H1 (cell line): Measurements from ENCODE around the gene MPST. TPM values are rescaled to one million over a fixed set of nuclear protein-coding genes. Genes with fewer than 3 reads are reported as not detected.

ENCODE experiments used
- CTCF ChIA-PET: fragments of 300-600 bp; sonication (Branson Sonifier 250); formaldehyde crosslinking; loops from one replicate; lab custom pipeline; 2021; ENCODE audit not compliant: partially characterized antibody; lab: Charles Lee
- POLR2A ChIA-PET: fragments of 300-600 bp; sonication (Branson Sonifier 250); formaldehyde crosslinking; loops from one replicate; lab custom pipeline; 2021; ENCODE audit warnings: inconsistent platforms; ENCODE audit not compliant: partially characterized antibody; lab: Charles Lee
- DNase-seq, 2 experiments: peaks; one replicate each; pipeline versions ENCODE4 v3.0.0 to v3.0.0-alpha.2; 2010 to 2022; ENCODE audit warnings: low spot score in 2 of 2, low read depth in 1 of 2, mixed read lengths in 1 of 2
- FAIRE-seq: peaks from 2 replicates; lab custom pipeline; 2011; peaks lifted over from hg19 to GRCh38; lab: Jason Lieb, UNC
- H2AFZ ChIP-seq: 2 replicates; pipeline ENCODE4 v1.8.1; 2012; ENCODE audit warnings: low read length, inconsistent platforms
- H2AK5ac ChIP-seq: 2 replicates; pipeline ENCODE4 v1.6.1; 2013; ENCODE audit warnings: low read depth, low read length
- H2BK120ac ChIP-seq: replicated peaks from 2 replicates; pipeline ENCODE3; 2013; ENCODE audit warnings: low read depth, low read length, inconsistent platforms
- H2BK12ac ChIP-seq: 2 replicates; pipeline ENCODE4 v1.6.1; 2013; ENCODE audit warnings: low read depth, low read length
- H2BK15ac ChIP-seq: 2 replicates; pipeline ENCODE4 v1.6.1; 2013; ENCODE audit warnings: low read length
- H2BK20ac ChIP-seq: 2 replicates; pipeline ENCODE4 v1.6.1; 2013; ENCODE audit warnings: low read length
- H2BK5ac ChIP-seq: 2 replicates; pipeline ENCODE4 v1.6.1; 2013; ENCODE audit warnings: low read depth, low read length
- H3K14ac ChIP-seq: 2 replicates; pipeline ENCODE4 v1.6.1; 2013; ENCODE audit warnings: inconsistent platforms; ENCODE audit not compliant: insufficient read length
- H3K18ac ChIP-seq: 2 replicates; pipeline ENCODE4 v1.6.1; 2013; ENCODE audit warnings: low read length; ENCODE audit errors: extremely low read depth
- H3K23ac ChIP-seq: 2 replicates; pipeline ENCODE4 v1.6.1; 2013; ENCODE audit warnings: inconsistent platforms; ENCODE audit not compliant: insufficient read length
- H3K23me2 ChIP-seq: 2 replicates; pipeline ENCODE4 v1.6.1; 2013; ENCODE audit warnings: low read depth, low read length
- H3K27ac ChIP-seq: 2 replicates; pipeline ENCODE4 v1.6.1; 2011; ENCODE audit warnings: low read depth, low read length, inconsistent platforms
- H3K27me3 ChIP-seq, 4 experiments: replicated peaks in 1 of 4; 1 replicate in 1 of 4; 2 replicates in 3 of 4; pipeline versions ENCODE4 v1.6.1 to v1.8.1; 2011 to 2013; ENCODE audit warnings: low read length in 3 of 4, mild to moderate bottlenecking in 3 of 4, inconsistent platforms in 2 of 4, mixed read lengths in 2 of 4, moderate library complexity in 1 of 4; ENCODE audit not compliant: control insufficient read depth in 3 of 4, insufficient read depth in 3 of 4; ENCODE audit errors: extremely low read depth in 1 of 4
- H3K36me3 ChIP-seq, 4 experiments: 2 replicates each; pipeline versions ENCODE4 v1.6.1 to v1.8.1; 2011 to 2013; ENCODE audit warnings: mild to moderate bottlenecking in 4 of 4, low read length in 3 of 4, moderate library complexity in 2 of 4, control low read depth in 1 of 4, inconsistent platforms in 1 of 4; ENCODE audit not compliant: insufficient read depth in 4 of 4, control insufficient read depth in 2 of 4
- H3K4ac ChIP-seq: replicated peaks from 2 replicates; pipeline ENCODE3; 2013; ENCODE audit warnings: low read length, low read depth, mixed read lengths, inconsistent platforms; ENCODE audit not compliant: insufficient read length
- H3K4me1 ChIP-seq, 4 experiments: replicated peaks in 1 of 4; 1 replicate in 1 of 4; 2 replicates in 3 of 4; pipeline versions ENCODE4 v1.6.1 to v1.8.1; 2011 to 2013; ENCODE audit warnings: low read length in 3 of 4, inconsistent platforms in 2 of 4, mixed read lengths in 1 of 4; ENCODE audit not compliant: insufficient read depth in 4 of 4, control insufficient read depth in 3 of 4
- H3K4me2 ChIP-seq, 2 experiments: 2 replicates each; pipeline versions ENCODE4 v1.6.1 to v1.8.1; 2011 to 2013; ENCODE audit warnings: low read depth in 2 of 2, low read length in 2 of 2, control low read depth in 1 of 2, inconsistent platforms in 1 of 2, mild to moderate bottlenecking in 1 of 2; ENCODE audit not compliant: insufficient read depth in 1 of 2
- H3K4me3 ChIP-seq, 4 experiments: fragments of 200-600, 300-600 bp in 1 of 4; sonication (generic), shearing (Covaris generic), sonication (Bioruptor Twin) in 1 of 4; 2 replicates each; pipeline versions ENCODE4 v1.5.1 to v1.8.1; 2011 to 2016; ENCODE audit warnings: low read length in 4 of 4, low read depth in 3 of 4, control low read depth in 2 of 4, inconsistent platforms in 2 of 4, mild to moderate bottlenecking in 2 of 4, mixed read lengths in 1 of 4, moderate library complexity in 1 of 4; ENCODE audit not compliant: insufficient read depth in 2 of 4; ENCODE audit errors: extremely low read depth in 1 of 4
- H3K56ac ChIP-seq: replicated peaks from 2 replicates; pipeline ENCODE3; 2013; ENCODE audit warnings: low read depth, mild to moderate bottlenecking, mixed read lengths, low read length, inconsistent platforms; ENCODE audit not compliant: insufficient read length
- H3K79me1 ChIP-seq: 2 replicates; pipeline ENCODE4 v1.6.1; 2013; ENCODE audit warnings: low read depth, low read length, control low read depth
- H3K79me2 ChIP-seq, 2 experiments: 2 replicates each; pipeline versions ENCODE4 v1.6.1 to v1.8.1; 2012 to 2013; ENCODE audit warnings: low read length in 2 of 2, mild to moderate bottlenecking in 2 of 2, inconsistent platforms in 1 of 2; ENCODE audit not compliant: insufficient read depth in 2 of 2, control insufficient read depth in 1 of 2
- H3K9ac ChIP-seq, 4 experiments: replicated peaks in 1 of 4; 1 replicate in 1 of 4; 2 replicates in 3 of 4; pipeline versions ENCODE4 v1.6.1 to v1.8.1; 2011 to 2013; ENCODE audit warnings: low read depth in 3 of 4, low read length in 3 of 4, control low read depth in 2 of 4, mild to moderate bottlenecking in 2 of 4, moderate library complexity in 2 of 4, inconsistent platforms in 1 of 4; ENCODE audit errors: extremely low read depth in 1 of 4
- H3K9me3 ChIP-seq, 2 experiments: 2 replicates each; pipeline versions ENCODE4 v1.6.1 to v1.8.1; 2012 to 2013; ENCODE audit warnings: mild to moderate bottlenecking in 2 of 2, moderate library complexity in 2 of 2, control low read depth in 1 of 2, inconsistent platforms in 1 of 2, low read depth in 1 of 2, low read length in 1 of 2, mixed read lengths in 1 of 2; ENCODE audit not compliant: insufficient read depth in 2 of 2
- H4K20me1 ChIP-seq, 2 experiments: replicated peaks in 1 of 2; 2 replicates each; pipeline versions ENCODE3 to v1.8.1; 2011 to 2013; ENCODE audit warnings: inconsistent platforms in 2 of 2, low read length in 2 of 2, mild to moderate bottlenecking in 1 of 2; ENCODE audit not compliant: insufficient read depth in 2 of 2, control insufficient read depth in 1 of 2
- H4K5ac ChIP-seq: 2 replicates; pipeline ENCODE4 v1.6.1; 2013; ENCODE audit warnings: low read length, low read depth, mixed read lengths, inconsistent platforms; ENCODE audit not compliant: insufficient read length
- H4K8ac ChIP-seq: 2 replicates; pipeline ENCODE4 v1.8.0; 2013; ENCODE audit warnings: mild to moderate bottlenecking, moderate library complexity, low read length, inconsistent platforms; ENCODE audit not compliant: insufficient read depth; ENCODE audit errors: extremely low read depth
- H4K91ac ChIP-seq: replicated peaks from 2 replicates; pipeline ENCODE3; 2013; ENCODE audit warnings: low read length, mixed read lengths, inconsistent platforms; ENCODE audit not compliant: insufficient read length
- BCL11A ChIP-seq, 2 experiments: IDR thresholded peaks; one replicate each; pipeline ENCODE4 v1.6.1; 2011; ENCODE audit warnings: low read depth in 2 of 2, low read length in 2 of 2, mild to moderate bottlenecking in 2 of 2
- BRCA1 ChIP-seq: IDR thresholded peaks from 2 replicates; pipeline ENCODE4 v1.6.1; 2012; ENCODE audit warnings: low read depth, low read length, improper control_type of control experiment
- CREB1 ChIP-seq: IDR thresholded peaks from 2 replicates; pipeline ENCODE4 v1.6.1; 2012; ENCODE audit warnings: inconsistent platforms
- NANOG ChIP-seq: IDR thresholded peaks from 2 replicates; pipeline ENCODE4 v1.6.1; 2011; ENCODE audit warnings: low read length, low read depth, mild to moderate bottlenecking, inconsistent platforms; ENCODE audit not compliant: insufficient read depth, poor library complexity, severe bottlenecking
- POLR2AphosphoS5 ChIP-seq: IDR thresholded peaks from 2 replicates; pipeline ENCODE4 v1.6.1; 2011; ENCODE audit warnings: low read depth, low read length
- POU5F1 ChIP-seq: IDR thresholded peaks from 2 replicates; pipeline ENCODE4 v1.6.1; 2011; ENCODE audit warnings: low read depth, mild to moderate bottlenecking, low read length, moderate library complexity
- RFX5 ChIP-seq: IDR thresholded peaks from 2 replicates; pipeline ENCODE4 v1.6.1; 2011; ENCODE audit warnings: low read depth, low read length, improper control_type of control experiment, borderline replicate concordance
- RNF2 ChIP-seq: fragments of 200-900, 300-1000 bp; sonication (generic); IDR thresholded peaks from 2 replicates; pipeline ENCODE4 v1.7.1; 2016; ENCODE audit warnings: borderline replicate concordance, low read depth, mild to moderate bottlenecking, antibody characterized with exemption, low read length; ENCODE audit not compliant: poor library complexity, severe bottlenecking; ENCODE audit errors: missing control alignments
- SIRT6 ChIP-seq: IDR thresholded peaks from one replicate; pipeline ENCODE4 v1.7.1; 2012; ENCODE audit warnings: low read length, inconsistent platforms
- SP4 ChIP-seq: IDR thresholded peaks from 2 replicates; pipeline ENCODE4 v1.6.1; 2012; ENCODE audit warnings: low read length, inconsistent platforms
- TCF12 ChIP-seq: IDR thresholded peaks from 2 replicates; pipeline ENCODE4 v1.6.1; 2011; ENCODE audit warnings: low read depth, mild to moderate bottlenecking, low read length
- ZNF274 ChIP-seq: IDR thresholded peaks from 2 replicates; pipeline ENCODE4 v1.7.0; 2012; ENCODE audit warnings: low read length, borderline replicate concordance; ENCODE audit errors: extremely low read depth
- WGBS, 2 experiments: shearing (Covaris generic) in 1 of 2; methylation state at CpG; one replicate each; pipeline versions ENCODE4 v1.1.6 to v1.1.7; 2013 to 2015; ENCODE audit warnings: low lambda C conversion rate in 2 of 2, mixed read lengths in 2 of 2, inconsistent platforms in 1 of 2, low coverage in 1 of 2, missing lambda C conversion rate in 1 of 2; ENCODE audit not compliant: insufficient replicate concordance in 2 of 2, insufficient coverage in 1 of 2, insufficient read length in 1 of 2; ENCODE audit errors: extremely low coverage in 1 of 2, missing lambda C conversion rate in 1 of 2; 5-methylcytosine and 5-hydroxymethylcytosine counted together
- polyA plus RNA-seq, 7 experiments: library from polyadenylated mRNA; depleted of rRNA in 3 of 7; stranded (reverse) in 5 of 7; unstranded in 2 of 7; fragments of >200 nt in 5 of 7; fragments of 200-250 nt in 2 of 7; gene quantifications; 1 replicate in 5 of 7; 2 replicates in 1 of 7; 4 replicates in 1 of 7; pipeline versions ENCODE4 v1.2.1 to v1.2.3, GENCODE V29; 2011 to 2013; ENCODE audit warnings: missing spikeins in 2 of 7, mixed read lengths in 2 of 7
- total RNA-seq: library from RNA; stranded (reverse); fragmentation: NEBNext Ultra II Directional; extraction: Animal tissue kit (Norgen Biotek cat#: 25700); gene quantifications from 2 replicates; pipeline ENCODE4 v1.2.1, GENCODE V29; 2021

Gene MPST
- total and polyA plus RNA-seq, 2 of the 8 experiments (the other 6 are each of a cell fraction or from before 2014, with no cell fraction given): 86.0 to 124 TPM

DNA sequence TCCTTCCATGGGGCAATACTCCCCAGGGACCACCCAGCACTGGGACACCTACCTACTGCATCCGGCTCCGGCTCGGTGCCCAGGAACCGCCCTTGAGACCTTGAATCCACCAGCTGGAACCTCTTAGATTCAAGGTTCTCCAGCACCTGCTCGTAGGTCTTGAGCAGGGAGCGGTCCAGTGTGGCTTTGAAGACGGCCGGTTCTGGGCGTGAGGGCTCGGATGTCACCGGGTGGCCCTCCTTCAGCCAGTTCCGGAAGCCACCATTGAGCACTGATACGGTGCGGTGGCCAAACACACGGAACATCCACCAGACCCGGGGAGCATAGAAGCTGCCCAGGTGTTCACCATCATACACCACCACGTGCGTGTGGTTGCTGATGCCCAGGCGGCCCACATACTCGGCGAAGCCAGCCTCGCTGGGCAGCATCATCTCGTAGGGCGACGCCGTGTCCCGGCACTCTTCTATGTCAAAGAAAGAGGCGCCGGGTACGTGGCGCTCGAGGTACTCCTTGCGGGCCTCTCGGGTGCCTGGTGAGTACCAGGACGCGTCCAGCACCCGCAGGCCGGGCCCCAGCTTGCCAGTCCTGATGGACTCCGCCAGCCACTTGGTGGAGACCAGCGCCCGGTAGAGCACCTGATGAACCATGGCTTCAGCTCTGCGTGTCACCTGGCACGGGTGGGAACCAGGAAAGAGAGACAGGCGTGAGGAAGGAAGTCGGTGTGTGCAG is 1.3 kb upstream of the MPST start:
- Histone ChIP-seq H2BK120ac (no peak overlapping the region), H3K79me2 (peaks cover 0 to 25% of the 10 kb centered on the region in 2 experiments; a peak in 3 of 4 replicates), H2BK15ac (no peak overlapping the region), H3K4me1 (peaks cover 0 to 21% (median 10%) of the 10 kb centered on the region in 4 experiments; a peak in 6 of 7 replicates), H3K56ac (no peak overlapping the region), H3K27ac (no peak overlapping the region), H3K36me3 (peaks cover 0 to 13% (median 1%) of the 10 kb centered on the region in 4 experiments; a peak in 2 of 8 replicates), H3K23ac (no peak overlapping the region), H3K27me3 (no peaks in the 10 kb centered on the region), H4K20me1 (peaks cover 9 to 31% of the 10 kb centered on the region in 2 experiments), H2BK5ac (no peak overlapping the region), H3K9ac (peak overlapping the region in 3 of 4 experiments; percentile 31 to 88 (median 79); a peak in 4 of 7 replicates), H3K18ac (peak overlapping the region; percentile 34; the same call in 1 of the 2 replicates), H3K4me2 (peak overlapping the region; percentile 73 to 89), H3K23me2 (peaks cover 11% of the 10 kb centered on the region), H3K14ac (no peak overlapping the region), H2BK12ac (no peak overlapping the region), H4K91ac (peak overlapping the region; percentile 10), H3K4ac (peak overlapping the region; percentile 21), H3K79me1 (peaks cover 6% of the 10 kb centered on the region), H2AFZ (no peak overlapping the region), H3K9me3 (no peaks in the 10 kb centered on the region), H4K8ac (peak overlapping the region; percentile 39), H2BK20ac (no peak overlapping the region), H3K4me3 (peak overlapping the region; percentile 70 to 86 (median 78)), H2AK5ac (no peak overlapping the region), H4K5ac (peak overlapping the region; percentile 62)
- 80% methylated on average over 43 of the region's 45 CpGs; no CpG with 5 or more reads in 1 of the 2 experiments for WGBS, 2 experiments
- DNase-seq: no peak
- no peak for TF ChIP-seq NANOG
- no peak for TF ChIP-seq BRCA1
- TF ChIP-seq POLR2AphosphoS5: no peak
- TF ChIP-seq TCF12: no peak
- no peak for TF ChIP-seq RFX5
- TF ChIP-seq SP4: no peak
- no peak for TF ChIP-seq SIRT6
- no peak for TF ChIP-seq CREB1
- no peak for TF ChIP-seq ZNF274
- TF ChIP-seq BCL11A (IDR thresholded peaks at IDR 0.05; ENCODE audit: low read depth in 2 of 2, low read length in 2 of 2): no peak
- TF ChIP-seq POU5F1: no peak
- no peak for TF ChIP-seq RNF2
- no peak for FAIRE-seq
- POLR2A ChIA-PET: interaction anchor here (0.7 to 4.3 kb wide), 16 partner anchors 8 to 522 kb away, joined by 3 to 33 read pairs (median 4); partner anchors contain the start of gene KCTD17
- CTCF ChIA-PET: interaction anchor here (0.9 to 5.4 kb wide), 6 partner anchors 11 to 242 kb away, joined by 3 to 37 read pairs (median 5); no protein-coding TSS in a partner anchor
